ENCODE results near the gene SDK1.

The SDK1 gene

GRCh38 chr7:4174451-4174850 is 873.4 kb downstream of the SDK1 start:
- DNase-seq = no peak

DNA sequence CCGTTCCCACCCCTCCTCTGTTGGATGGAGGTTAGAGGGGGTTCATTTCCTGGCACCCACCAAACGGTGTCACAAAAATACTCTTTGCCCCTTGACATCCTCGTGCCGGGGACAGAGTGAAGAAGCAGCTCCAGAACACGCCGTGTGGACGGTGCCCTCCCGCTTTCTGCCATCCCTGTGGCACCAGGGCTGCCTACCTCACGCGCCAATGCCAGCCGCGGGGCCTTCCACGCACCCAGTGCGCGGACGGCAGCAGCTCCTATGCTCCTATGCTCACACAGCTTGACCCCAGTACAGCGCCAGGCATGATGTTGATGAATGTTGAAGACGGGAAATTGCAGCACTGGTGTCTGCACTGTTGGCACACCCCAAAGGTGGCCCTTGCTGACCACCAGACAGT is 873.8 kb downstream of the SDK1 start:
- no peak for DNase-seq

DNA sequence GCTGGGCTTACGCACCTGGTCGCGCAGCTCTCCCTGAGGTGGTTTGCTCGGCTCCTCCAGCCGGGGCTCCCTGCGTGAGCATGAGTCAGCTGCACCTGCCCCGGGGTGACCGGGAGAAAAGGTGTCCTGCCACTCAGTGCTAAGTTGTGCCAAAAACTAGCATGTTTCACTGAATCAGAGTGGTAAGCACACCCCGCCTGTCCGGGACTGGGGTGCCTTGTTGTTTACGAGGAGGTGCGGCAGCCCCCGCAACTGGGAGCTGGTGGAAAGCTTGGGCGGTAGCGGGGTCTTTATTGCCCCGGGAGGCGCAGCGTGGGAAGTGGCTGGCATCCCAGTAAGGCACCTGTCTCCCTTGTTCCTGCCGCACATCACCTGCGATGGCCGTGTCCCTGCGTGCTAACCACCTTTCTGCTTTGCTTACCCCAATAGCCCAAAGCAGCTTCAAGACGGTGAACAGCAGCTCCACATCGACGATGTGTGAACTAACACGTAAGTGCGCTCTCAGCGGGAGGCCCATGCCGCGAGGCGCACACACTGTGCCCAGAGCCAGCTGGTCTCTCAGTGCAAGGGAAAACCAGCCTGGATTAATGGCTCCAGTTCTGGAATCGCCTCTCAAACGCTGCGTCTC is 874.4 kb downstream of the SDK1 start:
- no peak for DNase-seq

DNA sequence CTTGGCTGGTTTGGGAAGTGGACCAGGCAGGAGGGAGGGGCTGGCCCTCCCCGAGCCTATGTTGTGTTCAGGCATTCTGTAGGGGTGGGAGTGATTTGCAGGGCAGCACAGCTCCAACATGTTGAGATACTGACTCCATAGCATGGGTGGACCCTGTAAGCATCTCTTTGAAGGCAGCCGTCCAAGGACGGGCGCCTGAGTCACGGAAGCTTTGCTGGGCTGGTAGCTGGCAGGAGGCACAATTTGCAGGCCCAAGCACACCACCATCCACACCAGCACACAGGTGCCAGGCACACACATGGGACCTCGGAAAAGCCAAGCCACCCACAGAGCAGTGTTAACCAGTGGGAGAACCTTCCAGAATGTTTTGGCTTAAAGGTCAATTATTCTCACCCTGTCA is 875.9 kb downstream of the SDK1 start:
- no peak for DNase-seq

GRCh38 chr7:4178416-4178815 is 877.4 kb downstream of the SDK1 start:
- no peak for DNase-seq

DNA sequence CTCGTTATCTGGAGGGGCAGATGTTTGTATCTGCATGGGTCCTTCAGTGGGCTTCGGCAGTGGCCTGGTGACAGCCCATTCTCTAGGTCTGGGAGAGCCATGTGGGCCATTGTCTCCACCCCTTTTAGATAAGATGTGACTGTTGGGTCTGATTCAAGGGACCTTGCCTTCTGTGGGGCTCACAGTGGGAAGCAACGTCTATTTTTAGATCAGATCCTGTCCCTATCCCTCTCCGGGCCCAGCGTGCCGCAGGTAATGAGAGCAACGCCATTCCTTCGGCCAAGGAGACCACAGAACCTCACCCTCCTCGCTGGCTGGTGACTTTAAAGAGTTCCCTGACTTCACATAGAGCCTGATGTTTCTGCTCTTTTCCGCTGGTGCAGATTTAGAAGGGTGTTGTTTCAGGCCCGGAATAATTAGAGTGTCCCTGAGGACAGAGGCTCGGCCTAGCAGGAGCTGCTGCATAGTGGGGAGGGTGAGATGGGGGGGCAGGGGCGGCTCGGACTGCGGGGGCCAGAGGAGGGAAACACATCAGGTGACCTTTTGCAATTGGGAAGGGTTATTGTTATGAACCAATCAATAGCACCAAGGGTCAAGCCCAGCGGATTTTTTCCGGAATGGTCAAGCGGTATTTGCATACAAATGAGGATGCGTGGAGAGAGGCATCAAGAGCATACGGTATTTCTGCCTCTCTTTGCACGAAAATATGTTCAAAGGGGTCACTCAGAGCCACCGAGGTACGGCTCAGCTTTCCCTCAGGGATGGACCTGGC is 878.0 kb downstream of the SDK1 start:
- no peak for DNase-seq

DNA sequence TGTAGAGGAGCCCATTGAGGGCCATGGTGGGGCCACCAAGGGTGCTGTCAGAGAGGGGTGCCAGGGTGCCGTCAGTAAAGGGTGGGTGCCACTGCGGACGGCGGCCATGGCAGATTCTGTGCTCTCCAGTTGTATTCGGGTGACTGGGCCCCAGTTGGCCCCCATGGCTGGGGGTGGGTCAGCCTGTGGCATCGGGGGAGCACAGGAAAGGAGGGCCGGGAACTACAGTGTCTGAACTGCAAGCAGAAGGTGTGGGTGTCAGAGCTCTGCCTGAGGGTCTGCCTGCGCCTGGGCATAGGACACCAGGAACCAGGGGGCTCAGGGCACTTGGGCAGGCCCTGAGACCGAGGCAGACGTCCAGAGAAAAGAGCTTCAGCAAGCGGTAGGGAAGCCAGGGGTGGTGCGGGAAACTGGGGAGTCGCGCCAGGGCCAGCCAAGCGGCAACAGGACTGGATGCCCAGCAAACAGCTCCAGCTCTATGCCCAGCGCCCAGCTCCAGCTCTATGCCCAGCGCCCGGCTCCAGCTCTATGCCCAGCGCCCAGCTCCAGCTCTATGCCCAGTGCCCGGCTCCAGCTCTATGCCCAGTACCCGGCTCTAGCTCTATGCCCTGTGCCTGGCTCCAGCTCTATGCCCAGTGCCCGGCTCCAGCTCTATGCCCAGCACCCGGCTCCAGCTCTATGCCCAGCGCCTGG is 878.8 kb downstream of the SDK1 start:
- DNase-seq = no peak

DNA sequence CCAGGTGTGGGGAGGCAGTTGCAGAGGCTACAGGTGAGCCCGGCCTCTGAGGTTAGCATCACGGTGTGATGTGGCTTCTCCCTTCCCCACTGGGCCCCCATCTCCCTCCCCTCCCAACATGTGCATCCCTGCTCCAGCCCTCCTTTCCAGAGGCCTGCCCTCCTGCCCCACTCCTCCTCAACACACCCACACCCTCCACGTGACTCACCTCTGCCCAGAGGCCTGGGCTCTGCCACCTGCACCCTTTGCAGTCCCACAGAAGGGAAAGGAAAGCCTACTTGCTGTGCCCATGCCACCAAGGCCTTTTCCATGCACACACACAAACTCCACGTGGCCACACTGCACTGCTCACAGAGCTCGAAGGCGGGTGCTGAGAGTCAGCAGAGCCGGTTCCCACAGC is 880.4 kb downstream of the SDK1 start:
- no peak for DNase-seq

GRCh38 chr7:4182605-4183300 is 881.7 kb downstream of the SDK1 start:
- DNase-seq = no peak

DNA sequence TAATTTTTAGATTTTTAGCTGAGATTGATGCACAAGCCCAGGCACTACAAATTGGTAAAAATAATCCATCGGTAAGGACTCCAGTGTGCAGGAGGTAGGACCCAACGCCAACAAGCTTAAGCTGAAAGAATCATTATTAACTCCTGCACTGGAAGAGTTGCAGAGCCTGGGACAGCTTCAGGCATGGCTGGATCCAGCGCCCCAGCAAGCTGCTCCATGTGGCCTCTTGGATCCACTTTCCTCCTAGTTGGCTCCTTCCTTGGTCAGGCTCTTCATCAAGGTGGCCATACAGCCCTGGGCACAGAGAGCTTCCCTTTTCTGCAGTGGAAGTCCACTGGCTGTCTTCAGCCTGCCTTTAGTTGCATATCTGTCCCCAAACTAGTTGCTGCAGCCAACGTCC is 883.6 kb downstream of the SDK1 start:
- DNase-seq = no peak

GRCh38 chr7:4185136-4185535 is 884.1 kb downstream of the SDK1 start:
- no peak for DNase-seq

- DNase-seq = no peak
Measured at GRCh38 chr7:4185721-4186512, 884.9 kb downstream of the SDK1 start.

DNA sequence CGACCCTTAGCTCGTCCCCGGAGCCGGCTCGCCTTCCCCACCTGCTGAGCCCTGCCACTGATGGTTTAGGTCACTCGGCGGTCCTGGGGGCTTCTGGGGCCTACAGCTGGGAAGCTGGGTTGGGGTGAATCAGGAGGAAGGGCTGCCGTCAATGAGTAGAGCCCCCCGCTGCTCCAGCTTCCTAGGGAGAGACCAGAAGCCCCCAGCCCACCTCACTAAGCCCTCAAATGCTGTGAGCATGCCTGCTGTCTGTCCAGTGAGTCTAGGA is 885.4 kb downstream of the SDK1 start:
- DNase-seq = no peak

- DNase-seq = no peak
Measured at GRCh38 chr7:4188651-4189050, 887.6 kb downstream of the SDK1 start.

GRCh38 chr7:4189131-4189570 is 888.1 kb downstream of the SDK1 start:
- DNase-seq = no peak

GRCh38 chr7:4190010-4190981 is 889.2 kb downstream of the SDK1 start:
- DNase-seq = no peak

GRCh38 chr7:4191046-4191445 is 890.0 kb downstream of the SDK1 start:
- no peak for DNase-seq

DNA sequence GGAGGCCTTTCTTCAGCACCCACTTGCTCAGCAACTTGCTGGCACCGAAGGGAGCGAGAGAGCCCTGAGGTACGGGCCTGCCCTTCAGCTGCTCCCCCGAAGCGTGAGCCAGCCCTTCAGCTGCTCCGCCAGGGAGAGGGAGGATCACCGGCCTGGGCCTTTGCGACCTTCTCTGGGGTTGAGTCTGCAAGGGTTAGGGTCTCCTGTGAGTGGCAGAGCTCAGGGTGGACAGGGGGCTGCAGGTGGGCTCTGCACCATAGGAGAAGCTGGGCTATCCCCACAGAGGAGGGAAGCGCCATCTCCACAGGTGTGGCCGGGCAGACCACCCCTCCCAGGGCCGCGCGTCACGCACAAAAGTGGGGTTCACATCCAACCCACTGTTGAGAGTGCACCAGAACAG is 890.5 kb downstream of the SDK1 start:
- DNase-seq = no peak

- no peak for DNase-seq
Measured at GRCh38 chr7:4195660-4196059, 894.6 kb downstream of the SDK1 start.

GRCh38 chr7:4196121-4196819 is 895.2 kb downstream of the SDK1 start:
- DNase-seq = no peak

DNA sequence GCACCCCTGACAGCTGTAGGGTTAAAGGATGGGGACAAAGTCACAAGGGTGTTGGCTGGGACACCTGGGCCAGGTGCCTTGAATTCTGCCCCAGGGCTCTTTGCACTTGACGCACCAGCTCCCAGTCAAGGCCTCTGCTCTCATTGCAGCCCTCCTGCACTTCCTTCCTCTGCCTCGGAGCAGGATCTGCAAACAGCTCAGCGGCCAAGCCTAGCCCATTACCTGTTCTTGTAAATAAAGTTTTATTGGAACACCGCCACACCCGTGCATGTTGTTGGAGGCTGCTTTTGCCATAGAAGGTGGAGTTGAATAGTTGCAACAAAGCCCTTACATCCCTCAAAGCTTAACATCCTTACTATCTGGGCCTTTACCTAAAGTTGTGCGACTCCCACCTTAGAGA is 897.2 kb downstream of the SDK1 start:
- DNase-seq = no peak

Measured in 8988T (cell line).